Activated T-cell treated with anti-CD3 and anti-CD28 coated beads, Interleukin-2, amount 50 U/mL, for 72 hours (primary cell): ENCODE results near the gene MRPL14. TPM values are rescaled to one million over a fixed set of nuclear protein-coding genes. Genes with fewer than 3 reads are reported as not detected.

Source experiments
- ATAC-seq, 2 donors: fragments of 150-1000 bp; cut with Tn5 transposase; replicated peaks in 1 of 2; 2 replicates each; pipeline ENCODE4 v1.10.0; 2021; ENCODE audit warnings: moderate library complexity in 2 of 2, mild to moderate bottlenecking in 1 of 2
- DNase-seq, 2 donors: peaks; one replicate each; pipeline ENCODE4 v3.0.0; 2021 to 2022; ENCODE audit warnings: mixed read lengths in 1 of 2
- H3K27ac Mint-ChIP-seq: one replicate; pipeline ENCODE4 v1.8.0; 2022; ENCODE audit warnings: mild to moderate bottlenecking, moderate library complexity, mixed read lengths
- H3K27me3 Mint-ChIP-seq: one replicate; pipeline ENCODE4 v1.8.0; 2022; ENCODE audit warnings: low read depth, mixed read lengths
- H3K36me3 Mint-ChIP-seq, 2 donors: one replicate each; pipeline ENCODE4 v1.8.0; 2022; ENCODE audit warnings: mixed read lengths in 2 of 2, mild to moderate bottlenecking in 1 of 2; ENCODE audit not compliant: insufficient read depth in 2 of 2
- H3K4me1 Mint-ChIP-seq: one replicate; pipeline ENCODE4 v1.8.0; 2022; ENCODE audit warnings: low read depth, mixed read lengths
- H3K4me3 Mint-ChIP-seq, 2 donors: one replicate each; pipeline ENCODE4 v1.8.0; 2022; ENCODE audit warnings: mild to moderate bottlenecking in 2 of 2, mixed read lengths in 2 of 2, moderate library complexity in 2 of 2
- H3K9me3 Mint-ChIP-seq, 2 donors: one replicate each; pipeline ENCODE4 v1.8.0; 2022; ENCODE audit warnings: mixed read lengths in 2 of 2
- total RNA-seq, 2 donors: library from RNA; stranded (reverse); gene quantifications; one replicate each; pipeline ENCODE4 v1.2.3, GENCODE V29; 2022

MRPL14 gene
- total RNA-seq, 2 donors from 2014 or later: 31.6 to 33.6 TPM

- Mint-ChIP-seq H3K4me3 (no peak within 1 kb of the TSS), H3K9me3 (no peaks in the 10 kb centered on the region), H3K27ac (no peak within 1 kb of the TSS), H3K36me3 (no peaks in the 10 kb centered on the region), H3K27me3 (peaks cover 12% of the 10 kb centered on the region), H3K4me1 (peaks cover 13% of the 10 kb centered on the region)
- no peak for DNase-seq
- no peak for ATAC-seq
Measured at GRCh38 chr6:44158770-44159228, 31.5 kb upstream of the MRPL14 start, which contains the start of gene CAPN11. CAPN11 (plus strand) TSS chr6:44158820; CDS start chr6:44158849, 29 bp downstream.

GRCh38 chr6:44157152-44157521, 29.9 kb upstream of the MRPL14 start:
- no peak overlapping the region for H3K27ac Mint-ChIP-seq
- DNase-seq (no peak), ATAC-seq (no peak)
- no peaks in the 10 kb centered on the region for H3K36me3 Mint-ChIP-seq
- H3K27me3 Mint-ChIP-seq: no peaks in the 10 kb centered on the region
- no peak overlapping the region for H3K4me3 Mint-ChIP-seq
- peaks cover 13% of the 10 kb centered on the region for H3K4me1 Mint-ChIP-seq
- H3K9me3 Mint-ChIP-seq: no peaks in the 10 kb centered on the region

GRCh38 chr6:44156494-44157151, 29.4 kb upstream of the MRPL14 start:
- H3K36me3 Mint-ChIP-seq: no peaks in the 10 kb centered on the region
- peaks cover 11% of the 10 kb centered on the region for H3K4me1 Mint-ChIP-seq
- H3K27me3 Mint-ChIP-seq: no peaks in the 10 kb centered on the region
- no peaks in the 10 kb centered on the region for H3K9me3 Mint-ChIP-seq
- no peak overlapping the region for H3K27ac Mint-ChIP-seq
- DNase-seq (no peak), ATAC-seq (no peak)
- H3K4me3 Mint-ChIP-seq: no peak overlapping the region

- no peaks in the 10 kb centered on the region for H3K9me3 Mint-ChIP-seq
- no peaks in the 10 kb centered on the region for H3K36me3 Mint-ChIP-seq
- H3K27me3 Mint-ChIP-seq: no peaks in the 10 kb centered on the region
Measured at GRCh38 chr6:44154067-44154466, 26.8 kb upstream of the MRPL14 start.

GRCh38 chr6:44152533-44152932, 25.3 kb upstream of the MRPL14 start:
- H3K27ac Mint-ChIP-seq: no peak overlapping the region
- H3K9me3 Mint-ChIP-seq: no peaks in the 10 kb centered on the region
- H3K36me3 Mint-ChIP-seq: peaks cover 0 to 2% of the 10 kb centered on the region in 2 donors
- no peak for ATAC-seq
- DNase-seq: no peak
- no peaks in the 10 kb centered on the region for H3K27me3 Mint-ChIP-seq
- no peak overlapping the region for H3K4me3 Mint-ChIP-seq
- peaks cover 12% of the 10 kb centered on the region for H3K4me1 Mint-ChIP-seq

More at GRCh38 chr6:44154067-44154466, 26.8 kb upstream of the MRPL14 start:
- Mint-ChIP-seq H3K4me3 (no peak overlapping the region), H3K4me1 (peaks cover 12% of the 10 kb centered on the region), H3K27ac (no peak overlapping the region)
- no peak for DNase-seq
- no peak for ATAC-seq

GRCh38 chr6:44152109-44152461, 24.8 kb upstream of the MRPL14 start:
- ATAC-seq (peak in 1 of 2 donors; percentile 27), DNase-seq (no peak)
- Mint-ChIP-seq H3K27me3 (no peaks in the 10 kb centered on the region), H3K9me3 (no peaks in the 10 kb centered on the region), H3K36me3 (peaks cover 0 to 2% of the 10 kb centered on the region in 2 donors), H3K4me3 (no peak overlapping the region), H3K4me1 (peaks cover 12% of the 10 kb centered on the region), H3K27ac (no peak overlapping the region)

GRCh38 chr6:44151348-44152108, 24.3 kb upstream of the MRPL14 start:
- no peaks in the 10 kb centered on the region for H3K27me3 Mint-ChIP-seq

GRCh38 chr6:44150317-44150917, 23.2 kb upstream of the MRPL14 start:
- Mint-ChIP-seq H3K27me3 (no peaks in the 10 kb centered on the region), H3K36me3 (peaks cover 0 to 2% of the 10 kb centered on the region in 2 donors), H3K27ac (no peak overlapping the region), H3K4me3 (no peak overlapping the region), H3K4me1 (peaks cover 12% of the 10 kb centered on the region), H3K9me3 (no peaks in the 10 kb centered on the region)
- DNase-seq (no peak), ATAC-seq (no peak)

More at GRCh38 chr6:44151348-44152108, 24.3 kb upstream of the MRPL14 start:
- ATAC-seq: peak; percentile 88 to 92
- Mint-ChIP-seq H3K9me3 (no peaks in the 10 kb centered on the region), H3K4me3 (no peak overlapping the region), H3K4me1 (peaks cover 12% of the 10 kb centered on the region), H3K36me3 (peaks cover 0 to 2% of the 10 kb centered on the region in 2 donors), H3K27ac (no peak overlapping the region)
- peak; percentile 84 to 88 for DNase-seq

GRCh38 chr6:44149369-44150012, 22.2 kb upstream of the MRPL14 start:
- DNase-seq: no peak
- H3K36me3 Mint-ChIP-seq: peaks cover 0 to 2% of the 10 kb centered on the region in 2 donors
- ATAC-seq: no peak
- no peaks in the 10 kb centered on the region for H3K9me3 Mint-ChIP-seq
- no peak overlapping the region for H3K4me3 Mint-ChIP-seq
- H3K4me1 Mint-ChIP-seq: peaks cover 12% of the 10 kb centered on the region
- no peak overlapping the region for H3K27ac Mint-ChIP-seq
- no peaks in the 10 kb centered on the region for H3K27me3 Mint-ChIP-seq

- ATAC-seq (no peak), DNase-seq (no peak)
- no peak overlapping the region for H3K27ac Mint-ChIP-seq
- peaks cover 0 to 2% of the 10 kb centered on the region in 2 donors for H3K36me3 Mint-ChIP-seq
- no peaks in the 10 kb centered on the region for H3K9me3 Mint-ChIP-seq
- H3K27me3 Mint-ChIP-seq: no peaks in the 10 kb centered on the region
- H3K4me3 Mint-ChIP-seq: no peak overlapping the region
- H3K4me1 Mint-ChIP-seq: peaks cover 12% of the 10 kb centered on the region
Measured at GRCh38 chr6:44148306-44148705, 21.1 kb upstream of the MRPL14 start.

GRCh38 chr6:44147256-44147655, 20.0 kb upstream of the MRPL14 start:
- H3K27ac Mint-ChIP-seq: no peak overlapping the region

GRCh38 chr6:44146685-44147084, 19.4 kb upstream of the MRPL14 start:
- H3K36me3 Mint-ChIP-seq: peaks cover 0 to 2% of the 10 kb centered on the region in 2 donors
- ATAC-seq: no peak

More at GRCh38 chr6:44147256-44147655, 20.0 kb upstream of the MRPL14 start:
- H3K4me1 Mint-ChIP-seq: peaks cover 12% of the 10 kb centered on the region
- no peaks in the 10 kb centered on the region for H3K9me3 Mint-ChIP-seq
- peaks cover 0 to 2% of the 10 kb centered on the region in 2 donors for H3K36me3 Mint-ChIP-seq
- DNase-seq (no peak), ATAC-seq (no peak)
- H3K4me3 Mint-ChIP-seq: no peak overlapping the region
- H3K27me3 Mint-ChIP-seq: no peaks in the 10 kb centered on the region

GRCh38 chr6:44145839-44146238, 18.6 kb upstream of the MRPL14 start:
- ATAC-seq: no peak
- H3K36me3 Mint-ChIP-seq: peaks cover 0 to 2% of the 10 kb centered on the region in 2 donors
- no peaks in the 10 kb centered on the region for H3K9me3 Mint-ChIP-seq
- H3K4me3 Mint-ChIP-seq: no peak overlapping the region
- no peak for DNase-seq
- peaks cover 5% of the 10 kb centered on the region for H3K4me1 Mint-ChIP-seq
- no peak overlapping the region for H3K27ac Mint-ChIP-seq
- H3K27me3 Mint-ChIP-seq: no peaks in the 10 kb centered on the region

More at GRCh38 chr6:44146685-44147084, 19.4 kb upstream of the MRPL14 start:
- no peak for DNase-seq
- Mint-ChIP-seq H3K27ac (no peak overlapping the region), H3K4me1 (peaks cover 11% of the 10 kb centered on the region), H3K27me3 (no peaks in the 10 kb centered on the region), H3K4me3 (no peak overlapping the region), H3K9me3 (no peaks in the 10 kb centered on the region)
